Neural cell (in vitro differentiated cells): ENCODE results near the gene KRT27.

Experiments
- CTCF ChIP-seq: fragments of 450-650 bp; IDR thresholded peaks from 2 replicates; pipeline ENCODE4 v1.5.1; 2014; ENCODE audit warnings: antibody characterized with exemption, mild to moderate bottlenecking, moderate library complexity; ENCODE audit not compliant: poor library complexity, severe bottlenecking
- EZH2 ChIP-seq: fragments of 200-600, 300-800 bp; shearing (Covaris generic), sonication (generic); IDR thresholded peaks from 2 replicates; pipeline ENCODE4 v1.6.1; 2014; ENCODE audit warnings: antibody characterized with exemption, low read length, borderline replicate concordance, mild to moderate bottlenecking; ENCODE audit not compliant: insufficient read depth, poor library complexity, severe bottlenecking
- RAD21 ChIP-seq: fragments of 450-650 bp; conservative IDR thresholded peaks from 2 replicates; pipeline ENCODE4 v1.6.1; 2014; ENCODE audit warnings: antibody characterized with exemption, mild to moderate bottlenecking, moderate library complexity
- REST ChIP-seq: IDR thresholded peaks from 2 replicates; pipeline ENCODE4 v1.6.1; 2012; ENCODE audit warnings: borderline replicate concordance

- no peak for TF ChIP-seq CTCF
- no peak for TF ChIP-seq RAD21
- no peak for TF ChIP-seq EZH2
- TF ChIP-seq REST: no peak
These were observed 45.5 kb upstream of the KRT27 start for GRCh38 chr17:40827746-40828453.
